UCSD-AML1 (cell line): ENCODE data around the gene C2orf78.
"Not testable (repeated sequence)": the region's sequence is repeated elsewhere in the genome, so short reads cannot be mapped to it uniquely, and the experiment has no call there.

ENCODE experiments used
- DNase-seq: peaks from one replicate; lab custom pipeline; 2025; ENCODE audit not compliant: unreplicated experiment; lab: John Stamatoyannopoulos, UW

Gene C2orf78

GRCh38 chr2:73783883-73784282 is at the start of gene C2orf78:
Gene C2orf78, plus strand, starts transcription at chr2:73784183. Its CDS starts 127 bp downstream, at chr2:73784310.
- not testable (repeated sequence) for DNase-seq

GRCh38 chr2:73736378-73736777 is 47.6 kb upstream of the C2orf78 start:
- DNase-seq = no peak

- peak; percentile 97 for DNase-seq
These were observed 46.9 kb upstream of the C2orf78 start, which contains the start of gene TPRKB for GRCh38 chr2:73736855-73737779. Gene TPRKB, minus strand, starts transcription at chr2:73737345. Its CDS starts 2,776 bp downstream, at chr2:73734569.

- no peak for DNase-seq
These were observed 44.9 kb upstream of the C2orf78 start for GRCh38 chr2:73739101-73739500.

GRCh38 chr2:73740767-73741166 is 43.2 kb upstream of the C2orf78 start:
- DNase-seq = no peak

GRCh38 chr2:73746015-73746876 is 37.7 kb upstream of the C2orf78 start:
- no peak for DNase-seq

GRCh38 chr2:73746877-73747208 is 37.1 kb upstream of the C2orf78 start:
- no peak for DNase-seq

- no peak for DNase-seq
These were observed 34.7 kb upstream of the C2orf78 start for GRCh38 chr2:73749314-73749713.

- DNase-seq = not testable (repeated sequence)
These were observed 29.7 kb upstream of the C2orf78 start for GRCh38 chr2:73754332-73754731.

- DNase-seq = no peak
These were observed 24.7 kb upstream of the C2orf78 start for GRCh38 chr2:73759285-73759764.

- no peak for DNase-seq
These were observed 24.1 kb upstream of the C2orf78 start for GRCh38 chr2:73759904-73760303.

- DNase-seq = no peak
These were observed 21.4 kb upstream of the C2orf78 start for GRCh38 chr2:73762571-73762970.

GRCh38 chr2:73764945-73765344 is 19.0 kb upstream of the C2orf78 start:
- DNase-seq = no peak

- DNase-seq = no peak
These were observed 17.6 kb upstream of the C2orf78 start for GRCh38 chr2:73766349-73766748.

- no peak for DNase-seq
These were observed 17.0 kb upstream of the C2orf78 start for GRCh38 chr2:73766994-73767393.

- DNase-seq = no peak
These were observed 13.3 kb upstream of the C2orf78 start for GRCh38 chr2:73770725-73771124.

GRCh38 chr2:73772819-73773218 is 11.2 kb upstream of the C2orf78 start:
- no peak for DNase-seq

- DNase-seq = no peak
These were observed 7.6 kb upstream of the C2orf78 start for GRCh38 chr2:73776381-73776780.

- no peak for DNase-seq
These were observed 7.0 kb upstream of the C2orf78 start for GRCh38 chr2:73776869-73777519.

- DNase-seq = not testable (repeated sequence)
These were observed 5.0 kb upstream of the C2orf78 start for GRCh38 chr2:73778867-73779466.
